HG03342 (cell line): ENCODE results near the gene MTG2.

Experiments
- ATAC-seq: cut with Tn5 transposase; IDR thresholded peaks from one replicate; pipeline ENCODE4 v1.9.1; 2021; ENCODE audit warnings: mild to moderate bottlenecking, moderate library complexity; ENCODE audit not compliant: unreplicated experiment

MTG2 gene

GRCh38 chr20:62160876-62161275 lies 22.0 kb upstream of the MTG2 start:
- ATAC-seq = no peak

GRCh38 chr20:62161347-62161746 lies 21.5 kb upstream of the MTG2 start:
- ATAC-seq = no peak

GRCh38 chr20:62162765-62163484 lies 19.9 kb upstream of the MTG2 start:
- ATAC-seq = no peak

- ATAC-seq = no peak
These were observed 19.4 kb upstream of the MTG2 start for GRCh38 chr20:62163485-62163865.

GRCh38 chr20:62163986-62164762 lies 18.7 kb upstream of the MTG2 start:
- ATAC-seq = no peak

GRCh38 chr20:62164879-62165761 lies 17.7 kb upstream of the MTG2 start:
- no peak for ATAC-seq

- ATAC-seq = no peak
These were observed 16.9 kb upstream of the MTG2 start for GRCh38 chr20:62165762-62166399.

GRCh38 chr20:62167474-62167873 lies 15.4 kb upstream of the MTG2 start:
- no peak for ATAC-seq

- ATAC-seq = no peak
These were observed 14.8 kb upstream of the MTG2 start for GRCh38 chr20:62168061-62168460.

GRCh38 chr20:62168890-62169435 lies 13.9 kb upstream of the MTG2 start:
- ATAC-seq = no peak

GRCh38 chr20:62170536-62170935 lies 12.3 kb upstream of the MTG2 start:
- ATAC-seq = no peak

GRCh38 chr20:62171245-62171644 lies 11.6 kb upstream of the MTG2 start:
- no peak for ATAC-seq

- no peak for ATAC-seq
These were observed 10.2 kb upstream of the MTG2 start for GRCh38 chr20:62172666-62173065.

GRCh38 chr20:62174021-62174804 lies 8.6 kb upstream of the MTG2 start:
- no peak for ATAC-seq

GRCh38 chr20:62174870-62175624 lies 7.8 kb upstream of the MTG2 start:
- no peak for ATAC-seq

GRCh38 chr20:62175711-62176110 lies 7.1 kb upstream of the MTG2 start:
- ATAC-seq = no peak

GRCh38 chr20:62176866-62177265 lies 6.0 kb upstream of the MTG2 start:
- ATAC-seq = no peak

- no peak for ATAC-seq
These were observed 5.5 kb upstream of the MTG2 start for GRCh38 chr20:62177307-62177706.
